COLO829 (cell line): ENCODE measurements around the gene DSCAM.

Experiments
- DNase-seq: peaks from one replicate; pipeline ENCODE4 v3.0.0; 2012; ENCODE audit warnings: low spot score

DSCAM gene

DNA sequence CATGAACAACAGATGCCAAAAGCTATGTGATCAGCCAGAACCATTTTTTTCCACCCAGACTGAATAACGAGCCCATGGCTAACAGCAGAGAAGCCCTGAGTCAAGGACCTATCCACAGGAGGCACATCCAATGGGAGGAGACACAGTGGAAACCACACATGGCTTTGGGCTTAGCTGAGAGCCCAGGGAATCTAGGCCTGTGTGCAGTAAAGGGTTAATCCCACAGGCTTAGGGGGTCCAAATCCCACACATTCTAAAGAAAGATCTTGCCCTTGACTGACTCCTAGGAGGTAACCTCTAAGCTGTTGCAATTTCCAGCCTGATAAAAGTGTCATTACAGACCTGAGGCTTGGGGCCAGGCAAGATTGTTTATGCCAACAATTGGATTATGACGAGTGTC, 194.5 kb downstream of the DSCAM start:
- no peak for DNase-seq

GRCh38 chr21:40647706-40648105, 199.3 kb downstream of the DSCAM start:
- no peak for DNase-seq

DNA sequence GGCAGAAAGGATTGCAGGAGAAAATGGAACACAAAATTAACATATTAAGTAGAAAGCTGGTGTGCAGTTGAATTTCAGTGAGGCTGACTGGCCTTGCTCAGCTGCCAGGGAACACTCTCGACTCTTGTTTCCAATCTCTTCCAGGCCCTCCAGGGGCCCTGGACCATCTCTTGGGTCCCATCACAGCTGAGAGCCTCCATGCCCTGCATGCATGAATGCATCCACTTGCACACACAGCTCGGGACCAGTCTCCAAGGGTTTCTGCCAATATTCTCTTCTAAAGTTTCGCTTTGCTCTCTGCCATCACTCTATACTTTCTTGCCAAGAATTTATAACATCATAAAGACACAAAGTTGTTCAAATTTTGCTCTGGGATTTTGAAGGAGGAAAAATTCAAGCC, 200.3 kb downstream of the DSCAM start:
- no peak for DNase-seq

DNA sequence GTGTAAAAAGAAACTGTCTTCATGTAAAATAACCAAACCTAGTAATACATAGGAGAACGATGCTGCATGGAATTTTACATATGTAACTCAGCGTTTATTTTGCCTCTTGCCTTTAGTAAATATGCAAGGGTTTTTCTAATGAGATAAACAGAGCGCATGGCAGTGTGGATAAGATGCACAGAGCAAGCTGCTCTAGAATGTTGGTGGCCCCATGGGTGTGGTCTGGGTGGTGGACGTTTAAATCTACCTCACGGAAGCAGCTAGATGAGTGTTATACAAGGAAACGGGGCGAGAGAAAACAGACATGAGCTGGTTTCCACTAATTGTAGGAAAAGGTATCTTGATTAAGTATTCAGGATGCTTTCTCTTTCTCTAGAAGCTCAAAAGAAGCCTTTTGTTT, 205.9 kb downstream of the DSCAM start:
- DNase-seq = no peak

DNA sequence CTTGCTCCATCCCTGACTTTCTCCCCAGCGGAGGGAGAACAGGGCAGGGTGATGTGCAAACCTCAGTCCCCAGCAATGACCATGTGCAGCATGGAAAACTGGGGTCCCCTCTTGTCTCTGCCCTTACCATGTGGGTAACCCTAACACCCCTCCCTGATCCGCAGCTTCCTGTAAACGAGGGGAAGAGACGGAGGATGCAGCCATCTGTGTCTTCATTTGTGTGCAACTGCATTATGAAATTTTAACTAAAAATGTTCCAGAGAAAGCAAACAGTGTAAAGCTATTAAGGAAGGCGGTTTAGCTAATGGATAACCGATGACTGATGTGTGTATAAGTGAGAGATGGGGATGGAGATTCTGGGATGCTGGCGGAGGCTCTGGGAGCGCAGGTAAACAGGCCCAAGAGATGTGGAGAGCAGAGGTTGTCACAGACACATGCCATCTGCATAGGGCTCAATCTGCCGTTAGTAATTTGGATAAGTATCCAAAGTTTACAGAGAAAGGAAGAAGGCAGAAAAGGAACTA, 206.6 kb downstream of the DSCAM start:
- no peak for DNase-seq

DNA sequence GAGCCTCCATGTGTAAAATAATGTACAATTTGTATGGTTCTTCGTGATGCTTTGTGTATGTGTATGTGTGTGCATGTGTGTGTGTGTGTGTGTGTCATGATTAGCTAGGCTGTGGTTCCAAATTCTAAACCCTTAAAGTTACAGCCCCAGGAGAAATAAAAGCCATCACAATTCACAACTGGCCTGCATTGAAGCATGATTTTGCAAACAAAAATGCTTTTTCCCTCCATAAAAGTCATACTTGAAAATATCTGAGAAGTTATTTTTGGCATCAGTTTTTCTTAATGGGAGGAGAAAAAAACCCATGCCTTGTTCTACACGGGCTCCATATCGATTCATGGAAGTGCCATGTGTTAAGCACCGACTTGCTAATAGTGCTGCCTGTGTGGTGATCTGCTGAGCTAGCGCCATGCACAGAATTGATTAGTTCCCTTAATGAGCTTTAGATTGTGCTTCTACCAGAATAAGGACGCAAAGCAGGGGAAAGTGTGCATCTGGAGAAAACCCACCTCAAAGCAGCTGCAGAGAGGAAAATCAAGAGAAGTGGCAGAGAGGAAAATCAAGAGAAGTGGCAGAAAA, 207.3 kb downstream of the DSCAM start:
- no peak for DNase-seq

GRCh38 chr21:40638466-40639251, 208.3 kb downstream of the DSCAM start:
- DNase-seq = no peak

- DNase-seq = no peak
Measured at GRCh38 chr21:40636026-40636425, 210.9 kb downstream of the DSCAM start.

DNA sequence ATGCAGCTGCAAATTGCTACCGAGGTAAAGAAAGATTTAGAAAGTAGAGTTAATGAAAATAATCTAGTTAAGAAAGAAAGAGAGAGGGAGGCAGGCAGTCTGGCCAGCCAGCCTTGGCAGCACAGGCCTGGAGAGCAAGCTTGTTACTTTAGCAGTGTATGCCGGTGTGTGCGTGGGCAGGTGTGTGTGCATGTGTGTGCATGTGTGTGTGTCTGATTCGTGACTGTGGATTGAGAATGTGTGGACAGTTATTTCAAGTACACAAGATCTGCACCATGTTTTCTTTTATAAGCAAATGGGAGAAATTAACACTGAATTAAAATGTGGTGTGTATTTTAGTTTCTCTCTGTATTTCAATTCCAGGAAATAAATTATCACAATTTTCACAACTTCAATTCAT, 211.6 kb downstream of the DSCAM start:
- DNase-seq = no peak

DNA sequence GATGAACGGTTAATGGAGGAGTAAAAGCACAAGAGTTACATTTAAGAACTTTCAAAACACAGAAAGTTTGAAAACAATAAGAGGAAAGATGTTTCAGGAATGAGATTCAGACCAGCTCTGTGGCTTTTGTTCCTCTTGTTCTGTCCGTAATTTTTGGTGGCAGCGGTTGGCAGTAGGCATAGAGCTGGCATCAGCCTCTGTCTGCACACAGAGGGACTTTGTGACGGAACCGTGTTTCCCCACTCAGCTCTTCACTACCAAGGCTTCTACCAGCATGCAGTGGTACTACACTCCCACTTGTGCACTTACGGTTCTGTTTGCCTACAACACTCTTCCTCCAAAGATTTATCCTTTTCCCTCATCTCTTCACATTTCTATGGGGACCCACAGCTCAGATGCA, 212.8 kb downstream of the DSCAM start:
- no peak for DNase-seq

GRCh38 chr21:40633048-40633447, 213.9 kb downstream of the DSCAM start:
- DNase-seq = no peak

DNA sequence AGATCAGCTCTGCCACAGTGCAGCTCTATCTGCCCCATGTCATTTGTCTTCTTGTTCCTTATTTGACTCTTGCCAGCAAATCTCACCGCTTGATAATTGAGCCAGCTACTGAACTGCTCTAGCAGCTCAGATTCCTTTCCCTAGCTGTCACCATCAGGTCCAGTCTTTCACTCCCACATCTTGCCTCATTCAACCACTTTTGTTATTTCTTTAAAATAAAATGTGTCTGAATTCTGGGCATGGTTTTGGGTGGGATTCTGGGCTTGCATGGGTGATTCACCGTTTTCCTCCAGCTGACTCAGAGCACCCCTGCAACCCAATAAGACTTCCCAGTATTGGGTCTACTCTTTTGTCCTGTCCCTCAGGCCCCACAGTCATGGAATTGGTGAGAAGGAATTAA, 215.7 kb downstream of the DSCAM start:
- DNase-seq = no peak

- no peak for DNase-seq
Measured at GRCh38 chr21:40625991-40626390, 221.0 kb downstream of the DSCAM start.

DNA sequence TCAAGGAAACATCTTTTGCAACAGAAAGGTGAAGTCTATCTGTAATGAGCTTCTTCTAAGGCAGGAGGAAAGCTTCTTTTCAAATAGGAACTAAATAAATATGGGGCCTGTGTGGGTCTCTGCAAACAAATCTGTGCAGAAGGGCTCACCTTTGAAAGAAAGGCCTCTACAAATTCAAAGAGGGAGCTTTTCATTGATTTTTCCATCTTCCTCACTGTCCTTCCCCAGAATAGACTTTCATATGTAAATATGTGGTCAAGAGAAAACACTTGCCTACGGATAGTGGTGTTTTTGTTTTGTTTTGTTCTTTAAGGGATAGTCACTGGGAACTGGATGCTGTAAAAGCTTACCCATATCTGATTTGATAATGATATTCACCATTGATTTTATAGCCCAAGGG, 223.4 kb downstream of the DSCAM start:
- DNase-seq = no peak

- DNase-seq = no peak
Measured at GRCh38 chr21:40622531-40622930, 224.4 kb downstream of the DSCAM start.

GRCh38 chr21:40620386-40621145, 226.4 kb downstream of the DSCAM start:
- no peak for DNase-seq

GRCh38 chr21:40618191-40618973, 228.6 kb downstream of the DSCAM start:
- no peak for DNase-seq

GRCh38 chr21:40616377-40616704, 230.6 kb downstream of the DSCAM start:
- no peak for DNase-seq

DNA sequence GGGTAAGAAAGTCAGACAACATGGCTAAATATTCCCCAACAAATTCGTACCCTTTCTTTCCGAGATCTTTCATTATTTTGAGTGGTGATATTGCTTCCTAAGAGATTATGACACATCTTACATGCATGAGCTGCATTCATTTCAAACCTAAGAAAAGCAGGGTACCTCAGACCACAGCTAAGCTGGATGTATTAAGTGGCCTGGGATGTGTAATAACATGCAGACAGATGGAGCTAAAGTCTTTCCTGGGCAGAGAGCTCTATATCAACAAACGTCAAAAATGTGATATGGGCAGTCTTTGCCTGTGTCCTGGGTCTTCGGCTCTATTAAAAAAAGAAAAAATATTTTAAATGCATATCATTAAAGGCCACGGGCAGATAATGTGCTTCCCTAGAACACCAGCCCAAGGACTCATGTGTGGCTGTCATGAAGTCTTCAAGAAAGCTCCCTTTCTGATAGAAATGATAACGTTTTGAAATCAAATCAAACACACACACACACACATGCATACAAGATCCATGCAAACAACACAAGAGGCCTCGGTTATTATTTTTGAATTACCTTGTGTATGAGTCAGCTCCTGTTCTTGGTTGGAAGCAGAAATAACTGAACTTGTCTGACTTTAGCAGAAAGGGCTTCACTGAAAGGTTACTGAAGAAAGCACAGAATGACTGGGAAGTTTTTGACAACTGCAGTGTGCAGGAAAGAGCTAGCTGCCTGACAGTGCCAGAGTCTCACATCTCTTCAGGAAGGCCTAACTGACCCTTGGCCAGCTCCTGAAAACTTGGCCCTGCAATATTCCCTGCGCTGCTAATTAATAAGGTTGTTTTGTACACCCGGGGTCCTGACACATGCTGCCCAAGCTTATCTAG, 231.2 kb downstream of the DSCAM start:
- no peak for DNase-seq

- no peak for DNase-seq
Measured at GRCh38 chr21:40613546-40614030, 233.4 kb downstream of the DSCAM start.

DNA sequence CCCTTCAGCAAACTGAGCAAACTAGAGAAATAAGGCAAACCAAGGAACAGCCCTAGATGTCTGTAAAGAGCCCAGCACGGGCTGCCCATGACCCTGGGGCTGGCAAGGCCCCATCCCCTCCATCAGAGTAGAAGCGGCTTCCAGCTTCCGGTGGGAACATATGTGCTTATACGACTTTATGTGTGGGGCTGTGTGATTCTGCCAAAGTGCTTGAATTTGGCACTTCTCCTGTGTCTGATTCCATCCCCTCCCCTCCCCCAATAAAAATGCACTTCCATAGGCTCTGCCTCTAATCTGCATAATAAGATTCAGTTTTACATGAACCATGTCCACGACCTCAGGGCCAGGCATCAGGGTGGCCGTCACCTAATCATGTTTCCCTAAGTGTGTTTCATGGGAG, 236.6 kb downstream of the DSCAM start:
- DNase-seq = no peak
